RWPE1 (cell line): Measurements from ENCODE around the gene LRRC27.

ENCODE experiments used
- CTCF ChIA-PET: fragments of 350-600 bp; sonication (Branson Sonifier 250); formaldehyde crosslinking; extraction: SDS; loops from one replicate; lab custom pipeline; 2021; lab: Yijun Ruan, JAX
- POLR2A ChIA-PET: fragments of 400-600 bp; formaldehyde crosslinking; extraction: SDS; loops from one replicate; lab custom pipeline; 2020; ENCODE audit warnings: antibody characterized with exemption; ENCODE audit not compliant: low non-redundant PET; lab: Yijun Ruan, JAX
- DNase-seq: peaks from one replicate; pipeline ENCODE4 v3.0.0; 2012; ENCODE audit warnings: low spot score
- H3K27ac ChIP-seq: fragments of 450-650 bp; 2 replicates; pipeline ENCODE4 v1.5.1; 2017
- CTCF ChIP-seq: fragments of 450-650 bp; conservative IDR thresholded peaks from 2 replicates; pipeline ENCODE4 v1.5.1; 2017; ENCODE audit warnings: low read depth, mild to moderate bottlenecking

Gene LRRC27

GRCh38 chr10:132403511-132404168 lies 71.6 kb downstream of the LRRC27 start:
- ChIA-PET CTCF (interaction anchor here (0.6 to 1.6 kb wide), 2 partner anchors 42 to 128 kb away, joined by 3 to 5 read pairs; no protein-coding TSS in a partner anchor), POLR2A (interaction anchor here (0.6 kb wide), 2 partner anchors 114 to 401 kb away, joined by 6 read pairs; no protein-coding TSS in a partner anchor)
- H3K27ac ChIP-seq = no peak overlapping the region
- peak; percentile 85 for DNase-seq
- TF ChIP-seq CTCF = no peak

DNA sequence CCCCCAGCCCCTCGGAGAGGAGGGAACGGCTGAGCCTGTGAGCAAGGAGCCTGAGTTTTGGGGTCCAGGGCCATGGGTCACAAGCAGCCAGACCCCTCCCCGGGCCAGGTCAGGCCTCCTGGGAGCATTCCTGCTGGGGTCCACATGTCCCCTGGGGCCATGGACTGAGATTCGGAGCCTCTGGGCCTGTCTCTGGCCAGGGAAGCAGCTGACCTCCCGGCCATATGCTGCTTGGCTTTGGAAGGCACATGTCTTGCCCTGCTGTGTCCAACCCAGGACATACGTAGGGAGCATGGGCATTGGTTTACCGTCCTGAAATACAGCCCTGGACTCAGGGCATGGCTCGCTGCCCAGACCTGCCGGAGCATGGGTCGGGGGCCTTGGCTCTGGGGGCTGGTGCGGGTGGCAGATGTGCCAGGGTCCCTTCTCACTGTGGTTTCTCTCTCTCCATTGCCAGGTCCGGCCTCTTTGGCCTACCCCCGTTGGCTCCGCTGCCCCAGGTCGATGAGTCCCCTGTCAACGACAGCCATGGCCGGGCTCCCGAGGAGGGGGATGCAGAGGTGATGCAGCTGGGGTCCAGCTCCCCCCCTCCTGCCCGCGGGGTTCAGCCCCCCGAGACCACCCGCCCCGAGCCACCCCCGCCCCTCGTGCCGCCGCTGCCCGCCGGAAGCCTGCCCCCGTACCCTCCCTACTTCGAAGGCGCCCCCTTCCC lies 72.3 kb downstream of the LRRC27 start:
- TF ChIP-seq CTCF = no peak
- ChIA-PET CTCF (interaction anchor here (1.6 kb wide), 1 partner anchor 41 kb away, joined by 5 read pairs; no protein-coding TSS in a partner anchor), POLR2A (interaction anchor here (0.6 kb wide), 2 partner anchors 113 to 400 kb away, joined by 6 read pairs; no protein-coding TSS in a partner anchor)
- no peak overlapping the region for H3K27ac ChIP-seq
- DNase-seq = no peak

DNA sequence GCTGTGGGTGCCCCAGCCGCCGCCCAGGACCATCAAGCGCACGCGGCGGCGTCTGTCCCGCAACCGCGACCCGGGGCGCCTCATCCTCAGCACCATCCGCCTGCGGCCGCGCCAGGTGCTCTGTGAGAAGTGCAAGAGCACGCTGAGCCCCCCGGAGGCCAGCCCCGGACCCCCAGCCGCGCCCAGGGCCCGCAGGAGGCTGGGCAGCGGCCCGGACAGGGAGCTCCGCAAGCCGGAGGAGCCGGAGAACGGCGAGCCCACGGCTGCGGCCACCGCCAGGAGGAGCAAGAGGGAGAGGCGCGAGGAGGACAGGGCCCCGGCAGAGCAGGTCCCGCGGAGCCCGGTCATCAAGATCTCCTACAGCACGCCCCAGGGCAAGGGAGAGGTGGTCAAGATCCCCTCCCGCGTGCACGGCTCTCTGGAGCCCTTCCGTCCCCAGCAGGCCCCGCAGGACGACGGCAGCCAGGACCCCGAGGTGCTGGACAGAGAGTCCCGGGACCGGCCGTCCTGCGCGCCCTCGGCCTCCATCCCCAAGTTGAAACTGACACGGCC lies 73.0 kb downstream of the LRRC27 start:
- no peak for TF ChIP-seq CTCF
- H3K27ac ChIP-seq = no peak overlapping the region
- POLR2A ChIA-PET = interaction anchor here (1.3 kb wide), 1 partner anchor 16 kb away, joined by 3 read pairs; no protein-coding TSS in a partner anchor
- no peak for DNase-seq
- CTCF ChIA-PET = no interaction called here

DNA sequence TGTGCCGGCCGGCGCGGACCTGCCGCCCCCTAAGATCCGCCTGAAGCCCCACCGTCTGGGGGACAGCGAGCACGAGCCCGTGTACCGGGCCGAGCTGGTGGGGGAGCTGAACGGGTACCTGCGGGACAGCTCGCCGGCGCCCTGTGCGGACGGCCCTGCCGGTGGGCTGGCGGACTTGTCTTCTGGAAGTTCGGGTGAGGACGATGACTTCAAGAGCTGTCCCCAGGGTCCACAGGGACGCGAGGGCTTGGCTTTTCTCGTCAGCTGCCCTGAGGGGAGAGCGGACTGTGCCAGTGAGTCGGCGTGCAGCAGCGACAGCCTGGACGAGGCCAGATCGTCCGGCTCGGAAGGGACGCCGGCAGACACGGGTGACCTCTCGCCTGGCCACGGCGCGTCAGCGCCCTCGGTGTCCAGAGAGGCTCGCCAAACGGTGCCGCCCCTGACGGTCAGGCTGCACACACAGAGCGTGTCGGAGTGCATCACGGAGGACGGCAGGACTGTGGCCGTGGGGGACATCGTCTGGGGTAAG lies 73.5 kb downstream of the LRRC27 start:
- ChIA-PET CTCF (no interaction called here), POLR2A (interaction anchor here (1.3 to 1.7 kb wide), 2 partner anchors 8 to 16 kb away, joined by 3 to 4 read pairs; partner anchors contain the start of gene PWWP2B)
- no peak for DNase-seq
- H3K27ac ChIP-seq = no peak overlapping the region
- TF ChIP-seq CTCF = no peak

- CTCF ChIA-PET = no interaction called here
- no peak for TF ChIP-seq CTCF
- POLR2A ChIA-PET = interaction anchor here (1.3 to 1.7 kb wide), 2 partner anchors 9 to 15 kb away, joined by 3 to 4 read pairs; partner anchors contain the start of gene PWWP2B
Measured at GRCh38 chr10:132406181-132406580, 74.2 kb downstream of the LRRC27 start.

GRCh38 chr10:132406750-132407149 lies 74.8 kb downstream of the LRRC27 start:
- ChIA-PET CTCF (no interaction called here), POLR2A (interaction anchor here (1.7 kb wide), 1 partner anchor 9 kb away, joined by 4 read pairs; the partner anchor contains the start of gene PWWP2B)

More at GRCh38 chr10:132406181-132406580, 74.2 kb downstream of the LRRC27 start:
- no peak for DNase-seq
- no peak overlapping the region for H3K27ac ChIP-seq

More at GRCh38 chr10:132406750-132407149, 74.8 kb downstream of the LRRC27 start:
- H3K27ac ChIP-seq = no peak overlapping the region
- DNase-seq = no peak
- no peak for TF ChIP-seq CTCF
